B cell (primary cell): ENCODE results near the gene EIPR1. TPM values are rescaled to one million over a fixed set of nuclear protein-coding genes. Genes with fewer than 3 reads are reported as not detected.

Experiments used
- ATAC-seq: fragments of 200-7000 bp; cut with Tn5 transposase; one replicate; pipeline ENCODE4 v1.10.0; 2021; ENCODE audit warnings: low read depth, mild to moderate bottlenecking, moderate number of reproducible peaks, moderate library complexity
- CTCF ChIA-PET: fragments of 350-600 bp; sonication (Branson Sonifier 250); formaldehyde crosslinking; loops from one replicate; lab custom pipeline; 2021; ENCODE audit warnings: antibody characterized with exemption, inconsistent platforms; lab: Charles Lee
- POLR2A ChIA-PET: fragments of 350-600 bp; sonication (Branson Sonifier 250); formaldehyde crosslinking; loops from one replicate; lab custom pipeline; 2021; ENCODE audit warnings: antibody characterized with exemption; lab: Charles Lee
- DNase-seq: peaks from one replicate; pipeline ENCODE4 v3.0.0; 2013
- H2AFZ ChIP-seq: 2 replicates; pipeline ENCODE4 v1.6.1; 2012; ENCODE audit warnings: mild to moderate bottlenecking, low read depth, low read length; ENCODE audit not compliant: insufficient read depth, poor library complexity, severe bottlenecking
- H3K27ac ChIP-seq, 2 donors: 1 replicate in 1 of 2; 2 replicates in 1 of 2; pipeline ENCODE4 v1.5.1; 2012 to 2013; ENCODE audit warnings: low read length in 2 of 2, mild to moderate bottlenecking in 2 of 2, moderate library complexity in 1 of 2
- H3K27me3 ChIP-seq, 4 experiments: fragments of 200-600 bp in 1 of 4; sonication (generic) in 1 of 4; replicated peaks in 1 of 4; 1 replicate in 2 of 4; 2 replicates in 2 of 4; pipeline versions ENCODE4 v1.6.1 to v1.7.0; 2013 to 2016; ENCODE audit warnings: low read length in 3 of 4, mild to moderate bottlenecking in 2 of 4, mixed read lengths in 1 of 4, moderate library complexity in 1 of 4; ENCODE audit not compliant: insufficient read depth in 4 of 4, control insufficient read depth in 3 of 4; ENCODE audit errors: control extremely low read depth in 1 of 4
- H3K36me3 ChIP-seq, 2 experiments: replicated peaks in 1 of 2; 1 replicate in 1 of 2; 2 replicates in 1 of 2; pipeline versions ENCODE4 v1.6.1 to v1.7.1; 2013; ENCODE audit warnings: low read length in 1 of 2; ENCODE audit not compliant: insufficient read depth in 2 of 2, control insufficient read depth in 1 of 2; ENCODE audit errors: control extremely low read depth in 1 of 2, extremely low read depth in 1 of 2
- H3K4me1 ChIP-seq, 2 donors: fragments of 200-600 bp in 1 of 2; sonication (generic) in 1 of 2; 1 replicate in 1 of 2; 2 replicates in 1 of 2; pipeline versions ENCODE4 v1.5.1 to v1.6.1; 2013 to 2017; ENCODE audit warnings: low read length in 2 of 2; ENCODE audit not compliant: control insufficient read depth in 2 of 2, insufficient read depth in 2 of 2
- H3K4me2 ChIP-seq: replicated peaks from 2 replicates; pipeline ENCODE3; 2012; ENCODE audit warnings: mild to moderate bottlenecking, low read depth, low read length; ENCODE audit not compliant: poor library complexity, severe bottlenecking
- H3K4me3 ChIP-seq, 5 experiments: fragments of 200-600 bp in 1 of 5; sonication (generic) in 1 of 5; 1 replicate in 3 of 5; 2 replicates in 2 of 5; pipeline versions ENCODE4 v1.5.1 to v1.7.0; 2011 to 2016; ENCODE audit warnings: low read length in 4 of 5, mild to moderate bottlenecking in 4 of 5, low read depth in 2 of 5, control low read depth in 1 of 5, moderate library complexity in 1 of 5; ENCODE audit not compliant: insufficient read depth in 1 of 5; ENCODE audit errors: control extremely low read depth in 1 of 5, extremely low read depth in 1 of 5
- H3K79me2 ChIP-seq: fragments of 200-600 bp; sonication (generic); one replicate; pipeline ENCODE4 v1.6.0; 2016; ENCODE audit warnings: low read length; ENCODE audit not compliant: control insufficient read depth, insufficient read depth
- H3K9ac ChIP-seq: fragments of 200-600 bp; sonication (generic); 2 replicates; pipeline ENCODE4 v1.6.1; 2017; ENCODE audit warnings: mild to moderate bottlenecking, low read length, moderate library complexity
- H3K9me3 ChIP-seq, 3 donors: one replicate each; pipeline versions ENCODE4 v1.6.1 to v1.7.1; 2013; ENCODE audit warnings: low read length in 2 of 3; ENCODE audit not compliant: control insufficient read depth in 2 of 3, insufficient read depth in 1 of 3; ENCODE audit errors: control extremely low read depth in 1 of 3
- H4K20me1 ChIP-seq: 2 replicates; pipeline ENCODE4 v1.6.0; 2012; ENCODE audit warnings: mild to moderate bottlenecking, low read length; ENCODE audit not compliant: insufficient read depth, control insufficient read depth, poor library complexity, severe bottlenecking
- H3K27ac Mint-ChIP-seq: one replicate; pipeline ENCODE4 v1.8.0; 2021; ENCODE audit warnings: mixed read lengths
- H3K27me3 Mint-ChIP-seq: one replicate; pipeline ENCODE4 v1.8.0; 2021; ENCODE audit warnings: mixed read lengths
- H3K4me1 Mint-ChIP-seq: one replicate; pipeline ENCODE4 v1.8.0; 2021; ENCODE audit warnings: mixed read lengths
- H3K4me3 Mint-ChIP-seq: one replicate; pipeline ENCODE4 v1.8.0; 2021; ENCODE audit warnings: mixed read lengths
- H3K9me3 Mint-ChIP-seq: one replicate; pipeline ENCODE4 v1.8.0; 2022; ENCODE audit warnings: mixed read lengths; ENCODE audit not compliant: insufficient read depth
- CTCF ChIP-seq: fragments of 200-600 bp; IDR thresholded peaks from one replicate; pipeline ENCODE4 v1.8.0; 2022; ENCODE audit warnings: antibody characterized with exemption, mild to moderate bottlenecking
- EZH2 ChIP-seq: IDR thresholded peaks from 2 replicates; pipeline ENCODE4 v1.6.1; 2012; ENCODE audit warnings: borderline replicate concordance, low read depth, mild to moderate bottlenecking, moderate library complexity, low read length; ENCODE audit not compliant: insufficient read depth, poor library complexity, severe bottlenecking
- WGBS: methylation state at CpG from one replicate; pipeline ENCODE4 v1.1.5; 2013; ENCODE audit warnings: missing lambda C conversion rate; ENCODE audit not compliant: insufficient coverage; 5-methylcytosine and 5-hydroxymethylcytosine counted together
- intact Hi-C: fragments of 100-400 bp; cut with micrococcal nuclease; formaldehyde crosslinking; loops from one replicate; pipeline ENCODE4 v1.10.0; 2022
- polyA plus RNA-seq: library from polyadenylated mRNA; depleted of rRNA; stranded (reverse); fragments of >200 nt; gene quantifications from 2 replicates; pipeline ENCODE4 v1.2.3, GENCODE V29; 2012
- total RNA-seq, 2 donors: library from RNA; stranded (reverse); fragments of 120-200 nt in 1 of 2; gene quantifications; 1 replicate in 1 of 2; 2 replicates in 1 of 2; pipeline versions ENCODE4 v1.2.3 to v1.2.4, GENCODE V29; 2013 to 2022

EIPR1 gene
- total and polyA plus RNA-seq, 2 donors (not counting 1 experiment from before 2014, with no cell fraction given), result 31.8 to 37.0 TPM

DNA sequence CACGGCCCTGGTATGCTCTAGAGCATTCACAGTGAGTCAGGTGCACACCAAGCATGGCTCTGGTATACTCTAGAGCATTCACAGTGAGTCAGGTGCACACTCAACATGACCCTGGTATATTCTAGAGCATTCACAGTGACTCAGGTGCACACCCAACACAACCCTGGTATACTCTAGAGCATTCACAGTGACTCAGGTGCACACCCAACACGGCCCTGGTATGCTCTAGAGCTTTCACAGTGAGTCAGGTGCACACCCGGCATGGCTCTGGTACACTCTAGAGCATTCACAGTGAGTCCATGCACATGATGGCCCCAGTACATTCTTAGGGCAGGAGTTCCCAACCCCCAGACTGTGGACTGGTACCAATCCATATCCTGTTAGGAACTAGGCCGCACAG, 158.1 kb downstream of the EIPR1 start:
- 96% methylated on average over 4 of the region's 4 CpGs for WGBS
- H3K27ac Mint-ChIP-seq, result no peak overlapping the region
- peaks cover 19% of the 10 kb centered on the region for H3K4me1 Mint-ChIP-seq
- intact Hi-C loops, result no loop called here
- POLR2A ChIA-PET, result no interaction called here
- Histone ChIP-seq H3K9ac (no peak overlapping the region), H3K27me3 (no peaks in the 10 kb centered on the region), H3K4me3 (no peak overlapping the region), H3K4me2 (no peak overlapping the region), H3K36me3 (no peaks in the 10 kb centered on the region), H3K9me3 (peaks cover 0 to 22% (median 0%) of the 10 kb centered on the region in 3 donors), H3K79me2 (peaks cover 29% of the 10 kb centered on the region), H3K27ac (no peak overlapping the region), H4K20me1 (no peaks in the 10 kb centered on the region), H3K4me1 (peaks cover 2 to 8% of the 10 kb centered on the region in 2 donors), H2AFZ (no peak overlapping the region)
- DNase-seq (no peak), ATAC-seq (no peak)
- CTCF ChIA-PET, result no interaction called here
- H3K27me3 Mint-ChIP-seq, result no peaks in the 10 kb centered on the region
- H3K9me3 Mint-ChIP-seq, result peaks cover 6% of the 10 kb centered on the region
- TF ChIP-seq CTCF (no peak), EZH2 (no peak)
- H3K4me3 Mint-ChIP-seq, result no peak overlapping the region

- Mint-ChIP-seq H3K4me3 (no peak overlapping the region), H3K27ac (no peak overlapping the region), H3K27me3 (no peaks in the 10 kb centered on the region), H3K4me1 (peaks cover 3% of the 10 kb centered on the region), H3K9me3 (peaks cover 5% of the 10 kb centered on the region)
- POLR2A ChIA-PET, result interaction anchor here (0.5 kb wide), 1 partner anchor 342 kb away, joined by 5 read pairs; no protein-coding TSS in a partner anchor
- DNase-seq (no peak), ATAC-seq (no peak)
- Histone ChIP-seq H3K4me1 (peaks cover 1 to 4% of the 10 kb centered on the region in 2 donors), H2AFZ (no peak overlapping the region), H4K20me1 (no peaks in the 10 kb centered on the region), H3K27ac (no peak overlapping the region), H3K4me3 (no peak overlapping the region), H3K9me3 (peaks cover 0 to 11% (median 0%) of the 10 kb centered on the region in 3 donors), H3K4me2 (no peak overlapping the region), H3K27me3 (no peaks in the 10 kb centered on the region), H3K79me2 (peaks cover 34% of the 10 kb centered on the region), H3K36me3 (peaks cover 0 to 4% of the 10 kb centered on the region in 2 experiments), H3K9ac (no peak overlapping the region)
- no peak for TF ChIP-seq EZH2
- no peak for TF ChIP-seq CTCF
- CTCF ChIA-PET, result no interaction called here
- 80% methylated on average over 7 of the region's 7 CpGs for WGBS
- intact Hi-C loops, result no loop called here
Measured at GRCh38 chr2:3217646-3218045, 160.0 kb downstream of the EIPR1 start.
